Left renal pelvis (tissue), 4 donors: Measurements from ENCODE around the gene VPS13D. TPM values are rescaled to one million over a fixed set of nuclear protein-coding genes. Genes with fewer than 3 reads are reported as not detected.
"Not testable (repeated sequence)": the region's sequence is repeated elsewhere in the genome, so short reads cannot be mapped to it uniquely, and the experiment has no call there.

ENCODE experiments used
- DNase-seq, 4 donors: peaks; one replicate each; pipeline ENCODE4 v3.0.0-alpha.2; 2013; ENCODE audit warnings: low read depth in 4 of 4, low spot score in 3 of 4
- polyA plus RNA-seq, 4 donors: library from polyadenylated mRNA; unstranded; fragments of 120-200 nt; gene quantifications; one replicate each; pipeline ENCODE4 v1.2.1, GENCODE V29; 2013; ENCODE audit not compliant: insufficient read length in 4 of 4

Gene VPS13D
- polyA plus RNA-seq, 4 donors: 28.6 to 32.3 (median 30.4) TPM

- no peak for DNase-seq
These were observed 32.3 kb upstream of the VPS13D start for GRCh38 chr1:12197483-12197880.

GRCh38 chr1:12200208-12200607, 29.6 kb upstream of the VPS13D start:
- DNase-seq: no peak

GRCh38 chr1:12201352-12202189, 28.3 kb upstream of the VPS13D start:
- DNase-seq: no peak

- no peak for DNase-seq
These were observed 27.7 kb upstream of the VPS13D start for GRCh38 chr1:12202190-12202497.

DNA sequence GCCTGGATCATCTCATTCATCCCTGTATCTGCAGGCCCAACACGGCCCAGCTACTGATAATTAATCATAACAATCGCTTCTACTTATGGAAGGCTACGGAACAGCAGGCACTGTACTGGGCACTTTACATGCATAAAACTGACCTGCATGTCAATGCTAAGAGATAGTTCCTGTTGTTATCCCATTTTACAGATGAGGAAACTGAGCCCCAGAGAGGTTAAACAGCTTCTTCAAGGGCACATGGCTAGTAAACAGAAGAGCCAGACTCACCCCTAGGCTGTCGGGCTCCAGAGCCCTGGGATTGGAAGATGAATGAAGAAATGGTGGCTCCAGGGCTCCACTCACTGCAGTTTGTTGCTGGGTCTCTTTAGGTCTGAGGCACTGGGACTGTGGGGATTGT, 27.3 kb upstream of the VPS13D start:
- DNase-seq: no peak

- DNase-seq: no peak
These were observed 26.4 kb upstream of the VPS13D start for GRCh38 chr1:12203216-12204007.

- no peak for DNase-seq
These were observed 25.7 kb upstream of the VPS13D start for GRCh38 chr1:12204140-12204539.

GRCh38 chr1:12204754-12205658, 24.8 kb upstream of the VPS13D start:
- DNase-seq: no peak

DNA sequence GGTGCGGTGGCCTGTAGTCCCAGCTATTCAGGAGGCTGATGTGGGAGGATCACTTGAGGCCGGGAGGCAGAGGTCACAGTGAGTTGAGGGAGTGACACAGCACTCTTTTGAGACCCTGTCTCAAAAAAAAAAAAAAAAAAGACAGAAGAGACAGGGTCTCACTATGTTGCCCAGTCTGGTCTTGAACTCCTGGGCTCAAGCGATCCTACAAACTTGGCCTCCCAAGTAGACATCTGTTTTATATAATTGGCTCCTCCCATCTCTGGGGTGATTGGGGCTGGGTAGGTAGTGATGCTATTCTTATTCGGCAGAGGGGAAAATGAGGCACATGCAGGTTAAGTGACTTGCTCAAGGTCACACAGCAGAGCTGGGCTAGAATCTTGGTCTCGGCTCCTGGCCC, 23.6 kb upstream of the VPS13D start:
- DNase-seq: no peak

GRCh38 chr1:12206792-12207424, 22.9 kb upstream of the VPS13D start:
- DNase-seq: no peak

GRCh38 chr1:12208271-12208670, 21.6 kb upstream of the VPS13D start:
- no peak for DNase-seq

DNA sequence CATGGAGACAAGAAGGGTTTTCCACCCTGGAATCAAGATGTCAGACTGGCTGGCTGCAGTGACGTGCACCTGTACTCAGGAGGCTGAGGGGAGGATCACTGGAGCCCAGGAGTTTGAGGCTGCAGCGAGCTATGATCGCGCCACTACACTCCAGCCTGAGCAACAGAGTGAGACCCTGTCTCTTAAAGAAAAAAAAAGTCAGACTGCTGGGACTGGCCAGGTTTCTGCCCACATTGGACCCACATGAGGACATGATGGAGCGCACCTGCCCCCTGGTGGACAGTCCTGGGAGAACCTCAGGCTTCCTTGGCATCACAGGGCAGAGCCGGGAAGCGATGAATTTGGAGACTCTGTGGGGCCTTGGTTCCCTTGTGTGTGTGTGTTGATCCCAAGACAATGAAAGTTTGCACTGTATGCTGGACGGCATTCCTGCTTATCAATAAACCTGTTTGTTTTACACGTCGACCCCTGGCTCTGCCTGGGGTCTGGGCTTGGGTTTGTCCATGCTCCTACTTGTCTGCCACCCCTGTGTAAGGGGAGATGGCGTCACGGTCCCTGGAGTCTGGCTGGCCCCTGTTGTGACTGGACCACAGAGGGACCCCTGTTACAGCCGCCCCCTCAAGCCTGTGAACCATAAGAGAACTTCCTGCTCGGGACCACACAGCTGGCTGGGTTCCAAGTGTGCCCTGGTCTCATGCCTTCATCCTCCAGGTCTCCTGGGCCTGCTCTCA, 20.9 kb upstream of the VPS13D start:
- DNase-seq: peak; percentile 64 to 80 (median 70)

DNA sequence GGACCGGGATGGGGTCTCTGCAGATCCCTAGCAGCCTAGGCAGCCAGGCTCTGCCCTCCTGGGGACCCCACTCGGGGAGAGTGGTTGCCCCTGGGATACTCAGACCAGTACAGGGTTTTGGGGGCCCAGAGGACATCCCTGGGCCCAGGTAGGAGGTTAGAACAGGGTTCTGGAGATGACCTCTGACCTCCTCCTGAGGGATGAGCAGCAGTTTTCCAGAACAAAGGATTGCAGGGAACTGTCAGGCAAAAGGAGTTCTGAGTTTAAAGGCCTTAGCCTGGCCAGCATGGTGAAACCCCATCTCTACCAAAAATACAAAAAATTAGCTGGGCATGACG, 20.4 kb upstream of the VPS13D start:
- no peak for DNase-seq

- DNase-seq: no peak
These were observed 14.5 kb upstream of the VPS13D start for GRCh38 chr1:12215118-12215961.

GRCh38 chr1:12219800-12220199, 10.0 kb upstream of the VPS13D start:
- no peak for DNase-seq

GRCh38 chr1:12220890-12221289, 8.9 kb upstream of the VPS13D start:
- no peak for DNase-seq

DNA sequence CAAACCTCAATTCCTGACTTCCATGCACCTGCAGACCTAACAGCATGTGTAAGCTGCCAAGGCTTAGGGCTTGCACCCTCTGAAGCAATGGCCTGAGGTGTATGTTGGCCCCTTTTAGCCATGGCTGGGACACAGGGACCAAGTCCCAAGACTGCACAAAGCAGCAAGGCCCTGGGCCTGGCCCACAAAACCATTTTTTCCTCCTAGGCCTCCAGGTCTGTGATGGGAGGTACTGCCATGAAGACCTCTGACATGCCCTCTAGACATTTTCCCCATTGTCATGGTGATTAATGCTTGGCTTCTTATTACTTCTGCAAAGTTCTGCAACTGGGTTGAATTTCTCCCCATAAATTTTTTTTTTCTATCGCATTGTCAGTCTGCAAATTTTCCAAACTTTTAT, 7.1 kb upstream of the VPS13D start:
- DNase-seq: not testable (repeated sequence)

GRCh38 chr1:12224092-12224491, 5.7 kb upstream of the VPS13D start:
- not testable (repeated sequence) for DNase-seq

- DNase-seq: no peak
These were observed 851 bp upstream of the VPS13D start for GRCh38 chr1:12228979-12229378.
